ENCODE results near the gene WNT10A.

GRCh38 chr2:218881744-218882460 is 1.2 kb downstream of the WNT10A start:
- TF ChIP-seq, protein P1, sequence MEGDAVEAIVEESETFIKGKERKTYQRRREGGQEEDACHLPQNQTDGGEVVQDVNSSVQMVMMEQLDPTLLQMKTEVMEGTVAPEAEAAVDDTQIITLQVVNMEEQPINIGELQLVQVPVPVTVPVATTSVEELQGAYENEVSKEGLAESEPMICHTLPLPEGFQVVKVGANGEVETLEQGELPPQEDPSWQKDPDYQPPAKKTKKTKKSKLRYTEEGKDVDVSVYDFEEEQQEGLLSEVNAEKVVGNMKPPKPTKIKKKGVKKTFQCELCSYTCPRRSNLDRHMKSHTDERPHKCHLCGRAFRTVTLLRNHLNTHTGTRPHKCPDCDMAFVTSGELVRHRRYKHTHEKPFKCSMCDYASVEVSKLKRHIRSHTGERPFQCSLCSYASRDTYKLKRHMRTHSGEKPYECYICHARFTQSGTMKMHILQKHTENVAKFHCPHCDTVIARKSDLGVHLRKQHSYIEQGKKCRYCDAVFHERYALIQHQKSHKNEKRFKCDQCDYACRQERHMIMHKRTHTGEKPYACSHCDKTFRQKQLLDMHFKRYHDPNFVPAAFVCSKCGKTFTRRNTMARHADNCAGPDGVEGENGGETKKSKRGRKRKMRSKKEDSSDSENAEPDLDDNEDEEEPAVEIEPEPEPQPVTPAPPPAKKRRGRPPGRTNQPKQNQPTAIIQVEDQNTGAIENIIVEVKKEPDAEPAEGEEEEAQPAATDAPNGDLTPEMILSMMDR (IDR thresholded peaks at IDR 0.05), result no peak
- TF ChIP-seq POLR2A (IDR thresholded peaks at IDR 0.05), result no peak
